WTC11 (cell line): ENCODE measurements around the gene PRRT1.

Experiments
- CREB1 ChIP-seq: sonication (generic); formaldehyde crosslinking; IDR thresholded peaks from 2 replicates; pipeline ENCODE4 v1.8.0; 2023; ENCODE audit warnings: mild to moderate bottlenecking, missing genetic modification reagents
- IRF2 ChIP-seq: sonication (generic); formaldehyde crosslinking; IDR thresholded peaks from 2 replicates; pipeline ENCODE4 v1.8.0; 2022; ENCODE audit warnings: low read depth, missing genetic modification reagents, borderline replicate concordance
- RORB ChIP-seq: fragments of 250-450 bp; sonication (Bioruptor Pico); IDR thresholded peaks from 2 replicates; pipeline ENCODE4 v1.9.0; 2021; ENCODE audit warnings: mild to moderate bottlenecking
- TCF7 ChIP-seq: sonication (generic); formaldehyde crosslinking; IDR thresholded peaks from 2 replicates; pipeline ENCODE4 v1.8.0; 2022; ENCODE audit warnings: mild to moderate bottlenecking, low read depth, missing genetic modification reagents, moderate library complexity
- TF ChIP-seq, protein P1 (sequence below): sonication (generic); formaldehyde crosslinking; IDR thresholded peaks from 2 replicates; pipeline ENCODE4 v1.8.1; 2023; ENCODE audit warnings: mild to moderate bottlenecking, missing genetic modification reagents
- TF ChIP-seq, protein P2 (sequence below): sonication (generic); formaldehyde crosslinking; IDR thresholded peaks from 2 replicates; pipeline ENCODE4 v1.8.1; 2022; ENCODE audit warnings: mild to moderate bottlenecking, missing genetic modification reagents, moderate library complexity, borderline replicate concordance
- TF ChIP-seq, protein P3 (sequence below): fragments of 200-600 bp; IDR thresholded peaks from 2 replicates; pipeline ENCODE4 v1.8.0; 2022; ENCODE audit warnings: antibody characterized with exemption
- TF ChIP-seq, protein P4 (sequence below): fragments of 250-450 bp; sonication (Bioruptor Pico); IDR thresholded peaks from 2 replicates; pipeline ENCODE4 v1.9.0; 2021; ENCODE audit warnings: mild to moderate bottlenecking, borderline replicate concordance
- TF ChIP-seq, protein P5 (sequence below): sonication (generic); formaldehyde crosslinking; conservative IDR thresholded peaks from 2 replicates; pipeline ENCODE4 v1.8.1; 2023; ENCODE audit warnings: mild to moderate bottlenecking, low read depth, missing genetic modification reagents, moderate library complexity
- TF ChIP-seq, protein P6 (sequence below): sonication (generic); formaldehyde crosslinking; IDR thresholded peaks from 2 replicates; pipeline ENCODE4 v1.8.1; 2022; ENCODE audit warnings: low read depth, mild to moderate bottlenecking, moderate library complexity, missing genetic modification reagents, borderline replicate concordance

DNA sequence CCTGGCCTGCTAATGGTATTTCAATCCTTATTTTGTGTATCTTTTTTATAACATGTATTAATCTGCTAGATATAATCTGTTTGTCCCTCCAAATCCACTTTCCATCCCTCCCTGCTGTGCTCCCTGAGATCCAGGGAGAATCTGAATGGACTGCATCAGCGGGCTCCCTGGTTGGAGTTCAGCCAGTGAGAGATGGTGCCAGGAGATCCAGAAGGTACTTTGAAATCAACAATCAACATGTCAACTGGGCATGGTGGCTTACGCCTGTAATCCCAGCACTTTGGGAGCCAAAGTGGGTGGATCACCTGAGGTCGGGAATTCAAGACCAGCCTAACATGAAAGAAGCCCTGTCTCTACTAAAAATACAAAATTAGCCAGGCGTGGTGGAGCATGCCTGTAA lies 28.1 kb downstream of the PRRT1 start:
- TF ChIP-seq, protein P1, sequence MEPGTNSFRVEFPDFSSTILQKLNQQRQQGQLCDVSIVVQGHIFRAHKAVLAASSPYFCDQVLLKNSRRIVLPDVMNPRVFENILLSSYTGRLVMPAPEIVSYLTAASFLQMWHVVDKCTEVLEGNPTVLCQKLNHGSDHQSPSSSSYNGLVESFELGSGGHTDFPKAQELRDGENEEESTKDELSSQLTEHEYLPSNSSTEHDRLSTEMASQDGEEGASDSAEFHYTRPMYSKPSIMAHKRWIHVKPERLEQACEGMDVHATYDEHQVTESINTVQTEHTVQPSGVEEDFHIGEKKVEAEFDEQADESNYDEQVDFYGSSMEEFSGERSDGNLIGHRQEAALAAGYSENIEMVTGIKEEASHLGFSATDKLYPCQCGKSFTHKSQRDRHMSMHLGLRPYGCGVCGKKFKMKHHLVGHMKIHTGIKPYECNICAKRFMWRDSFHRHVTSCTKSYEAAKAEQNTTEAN (CRISPR knock-in tag) = no peak
- TF ChIP-seq, protein P2, sequence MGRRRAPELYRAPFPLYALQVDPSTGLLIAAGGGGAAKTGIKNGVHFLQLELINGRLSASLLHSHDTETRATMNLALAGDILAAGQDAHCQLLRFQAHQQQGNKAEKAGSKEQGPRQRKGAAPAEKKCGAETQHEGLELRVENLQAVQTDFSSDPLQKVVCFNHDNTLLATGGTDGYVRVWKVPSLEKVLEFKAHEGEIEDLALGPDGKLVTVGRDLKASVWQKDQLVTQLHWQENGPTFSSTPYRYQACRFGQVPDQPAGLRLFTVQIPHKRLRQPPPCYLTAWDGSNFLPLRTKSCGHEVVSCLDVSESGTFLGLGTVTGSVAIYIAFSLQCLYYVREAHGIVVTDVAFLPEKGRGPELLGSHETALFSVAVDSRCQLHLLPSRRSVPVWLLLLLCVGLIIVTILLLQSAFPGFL (CRISPR knock-in tag) = no peak
- TF ChIP-seq, protein P3, sequence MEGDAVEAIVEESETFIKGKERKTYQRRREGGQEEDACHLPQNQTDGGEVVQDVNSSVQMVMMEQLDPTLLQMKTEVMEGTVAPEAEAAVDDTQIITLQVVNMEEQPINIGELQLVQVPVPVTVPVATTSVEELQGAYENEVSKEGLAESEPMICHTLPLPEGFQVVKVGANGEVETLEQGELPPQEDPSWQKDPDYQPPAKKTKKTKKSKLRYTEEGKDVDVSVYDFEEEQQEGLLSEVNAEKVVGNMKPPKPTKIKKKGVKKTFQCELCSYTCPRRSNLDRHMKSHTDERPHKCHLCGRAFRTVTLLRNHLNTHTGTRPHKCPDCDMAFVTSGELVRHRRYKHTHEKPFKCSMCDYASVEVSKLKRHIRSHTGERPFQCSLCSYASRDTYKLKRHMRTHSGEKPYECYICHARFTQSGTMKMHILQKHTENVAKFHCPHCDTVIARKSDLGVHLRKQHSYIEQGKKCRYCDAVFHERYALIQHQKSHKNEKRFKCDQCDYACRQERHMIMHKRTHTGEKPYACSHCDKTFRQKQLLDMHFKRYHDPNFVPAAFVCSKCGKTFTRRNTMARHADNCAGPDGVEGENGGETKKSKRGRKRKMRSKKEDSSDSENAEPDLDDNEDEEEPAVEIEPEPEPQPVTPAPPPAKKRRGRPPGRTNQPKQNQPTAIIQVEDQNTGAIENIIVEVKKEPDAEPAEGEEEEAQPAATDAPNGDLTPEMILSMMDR = no peak
- TF ChIP-seq, protein P4, sequence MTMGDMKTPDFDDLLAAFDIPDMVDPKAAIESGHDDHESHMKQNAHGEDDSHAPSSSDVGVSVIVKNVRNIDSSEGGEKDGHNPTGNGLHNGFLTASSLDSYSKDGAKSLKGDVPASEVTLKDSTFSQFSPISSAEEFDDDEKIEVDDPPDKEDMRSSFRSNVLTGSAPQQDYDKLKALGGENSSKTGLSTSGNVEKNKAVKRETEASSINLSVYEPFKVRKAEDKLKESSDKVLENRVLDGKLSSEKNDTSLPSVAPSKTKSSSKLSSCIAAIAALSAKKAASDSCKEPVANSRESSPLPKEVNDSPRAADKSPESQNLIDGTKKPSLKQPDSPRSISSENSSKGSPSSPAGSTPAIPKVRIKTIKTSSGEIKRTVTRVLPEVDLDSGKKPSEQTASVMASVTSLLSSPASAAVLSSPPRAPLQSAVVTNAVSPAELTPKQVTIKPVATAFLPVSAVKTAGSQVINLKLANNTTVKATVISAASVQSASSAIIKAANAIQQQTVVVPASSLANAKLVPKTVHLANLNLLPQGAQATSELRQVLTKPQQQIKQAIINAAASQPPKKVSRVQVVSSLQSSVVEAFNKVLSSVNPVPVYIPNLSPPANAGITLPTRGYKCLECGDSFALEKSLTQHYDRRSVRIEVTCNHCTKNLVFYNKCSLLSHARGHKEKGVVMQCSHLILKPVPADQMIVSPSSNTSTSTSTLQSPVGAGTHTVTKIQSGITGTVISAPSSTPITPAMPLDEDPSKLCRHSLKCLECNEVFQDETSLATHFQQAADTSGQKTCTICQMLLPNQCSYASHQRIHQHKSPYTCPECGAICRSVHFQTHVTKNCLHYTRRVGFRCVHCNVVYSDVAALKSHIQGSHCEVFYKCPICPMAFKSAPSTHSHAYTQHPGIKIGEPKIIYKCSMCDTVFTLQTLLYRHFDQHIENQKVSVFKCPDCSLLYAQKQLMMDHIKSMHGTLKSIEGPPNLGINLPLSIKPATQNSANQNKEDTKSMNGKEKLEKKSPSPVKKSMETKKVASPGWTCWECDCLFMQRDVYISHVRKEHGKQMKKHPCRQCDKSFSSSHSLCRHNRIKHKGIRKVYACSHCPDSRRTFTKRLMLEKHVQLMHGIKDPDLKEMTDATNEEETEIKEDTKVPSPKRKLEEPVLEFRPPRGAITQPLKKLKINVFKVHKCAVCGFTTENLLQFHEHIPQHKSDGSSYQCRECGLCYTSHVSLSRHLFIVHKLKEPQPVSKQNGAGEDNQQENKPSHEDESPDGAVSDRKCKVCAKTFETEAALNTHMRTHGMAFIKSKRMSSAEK (CRISPR knock-in tag) = no peak
- TF ChIP-seq TCF7 (no peak), RORB (no peak), IRF2 (CRISPR knock-in tag) (no peak), CREB1 (CRISPR knock-in tag) (no peak)
- TF ChIP-seq, protein P5, sequence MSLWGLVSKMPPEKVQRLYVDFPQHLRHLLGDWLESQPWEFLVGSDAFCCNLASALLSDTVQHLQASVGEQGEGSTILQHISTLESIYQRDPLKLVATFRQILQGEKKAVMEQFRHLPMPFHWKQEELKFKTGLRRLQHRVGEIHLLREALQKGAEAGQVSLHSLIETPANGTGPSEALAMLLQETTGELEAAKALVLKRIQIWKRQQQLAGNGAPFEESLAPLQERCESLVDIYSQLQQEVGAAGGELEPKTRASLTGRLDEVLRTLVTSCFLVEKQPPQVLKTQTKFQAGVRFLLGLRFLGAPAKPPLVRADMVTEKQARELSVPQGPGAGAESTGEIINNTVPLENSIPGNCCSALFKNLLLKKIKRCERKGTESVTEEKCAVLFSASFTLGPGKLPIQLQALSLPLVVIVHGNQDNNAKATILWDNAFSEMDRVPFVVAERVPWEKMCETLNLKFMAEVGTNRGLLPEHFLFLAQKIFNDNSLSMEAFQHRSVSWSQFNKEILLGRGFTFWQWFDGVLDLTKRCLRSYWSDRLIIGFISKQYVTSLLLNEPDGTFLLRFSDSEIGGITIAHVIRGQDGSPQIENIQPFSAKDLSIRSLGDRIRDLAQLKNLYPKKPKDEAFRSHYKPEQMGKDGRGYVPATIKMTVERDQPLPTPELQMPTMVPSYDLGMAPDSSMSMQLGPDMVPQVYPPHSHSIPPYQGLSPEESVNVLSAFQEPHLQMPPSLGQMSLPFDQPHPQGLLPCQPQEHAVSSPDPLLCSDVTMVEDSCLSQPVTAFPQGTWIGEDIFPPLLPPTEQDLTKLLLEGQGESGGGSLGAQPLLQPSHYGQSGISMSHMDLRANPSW (CRISPR knock-in tag) = no peak
- TF ChIP-seq, protein P6, sequence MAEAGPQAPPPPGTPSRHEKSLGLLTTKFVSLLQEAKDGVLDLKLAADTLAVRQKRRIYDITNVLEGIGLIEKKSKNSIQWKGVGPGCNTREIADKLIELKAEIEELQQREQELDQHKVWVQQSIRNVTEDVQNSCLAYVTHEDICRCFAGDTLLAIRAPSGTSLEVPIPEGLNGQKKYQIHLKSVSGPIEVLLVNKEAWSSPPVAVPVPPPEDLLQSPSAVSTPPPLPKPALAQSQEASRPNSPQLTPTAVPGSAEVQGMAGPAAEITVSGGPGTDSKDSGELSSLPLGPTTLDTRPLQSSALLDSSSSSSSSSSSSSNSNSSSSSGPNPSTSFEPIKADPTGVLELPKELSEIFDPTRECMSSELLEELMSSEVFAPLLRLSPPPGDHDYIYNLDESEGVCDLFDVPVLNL (CRISPR knock-in tag) = no peak
